Lung (tissue), 12 donors: ENCODE measurements around the gene PPHLN1. TPM values are rescaled to one million over a fixed set of nuclear protein-coding genes. Genes with fewer than 3 reads are reported as not detected.

Experiments used
- ATAC-seq: fragments of 200-7000 bp; cut with Tn5 transposase; one replicate; pipeline ENCODE4 v1.9.1; 2020; ENCODE audit warnings: moderate number of reproducible peaks; ENCODE audit not compliant: insufficient read depth, low FRiP score
- DNase-seq, 3 donors: peaks; one replicate each; pipeline ENCODE4 v3.0.0-alpha.2; 2013 to 2017
- H3K27ac ChIP-seq, 2 donors: one replicate each; pipeline ENCODE4 v1.5.1; 2013; ENCODE audit warnings: mild to moderate bottlenecking in 2 of 2, moderate library complexity in 2 of 2, control low read depth in 1 of 2, inconsistent platforms in 1 of 2, low read depth in 1 of 2, low read length in 1 of 2
- H3K27me3 ChIP-seq, 3 donors: one replicate each; pipeline ENCODE4 v1.5.1; 2013; ENCODE audit warnings: low read length in 2 of 3; ENCODE audit not compliant: control insufficient read depth in 3 of 3, insufficient read depth in 3 of 3
- H3K36me3 ChIP-seq, 4 donors: one replicate each; pipeline ENCODE4 v1.5.1; 2013; ENCODE audit warnings: low read length in 4 of 4, mild to moderate bottlenecking in 1 of 4, moderate library complexity in 1 of 4; ENCODE audit not compliant: control insufficient read depth in 4 of 4, insufficient read depth in 4 of 4
- H3K4me1 ChIP-seq, 5 donors: one replicate each; pipeline ENCODE4 v1.5.1; 2013; ENCODE audit warnings: low read length in 5 of 5, mild to moderate bottlenecking in 2 of 5, moderate library complexity in 1 of 5; ENCODE audit not compliant: control insufficient read depth in 5 of 5, insufficient read depth in 5 of 5
- H3K4me3 ChIP-seq: one replicate; pipeline ENCODE4 v1.5.1; 2013; ENCODE audit warnings: mild to moderate bottlenecking, control low read depth, moderate library complexity
- H3K9ac ChIP-seq, 2 donors: one replicate each; pipeline ENCODE4 v1.5.1; 2013; ENCODE audit warnings: low read length in 2 of 2, control low read depth in 1 of 2; ENCODE audit not compliant: insufficient read depth in 1 of 2
- H3K9me3 ChIP-seq, 4 donors: one replicate each; pipeline ENCODE4 v1.5.1; 2013; ENCODE audit warnings: low read length in 3 of 4, mild to moderate bottlenecking in 1 of 4, moderate library complexity in 1 of 4; ENCODE audit not compliant: control insufficient read depth in 4 of 4, insufficient read depth in 3 of 4
- WGBS, 2 donors: extraction: QIAGEN DNeasy Blood & Tissue Kit; methylation state at CpG; one replicate each; pipeline ENCODE4 v1.1.7; 2013; 5-methylcytosine and 5-hydroxymethylcytosine counted together
- polyA plus RNA-seq, 2 donors: library from polyadenylated mRNA; stranded (reverse); fragments of 200-250 nt; gene quantifications; one replicate each; pipeline ENCODE4 v1.2.1, GENCODE V29; 2013
- total RNA-seq, 2 donors: library from RNA; depleted of rRNA in 1 of 2; stranded (reverse); fragments of >200 nt in 1 of 2; gene quantifications; one replicate each; pipeline ENCODE4 v1.2.1, GENCODE V29; 2014 to 2021
- TF ChIP-seq, protein P1 (sequence below): IDR thresholded peaks from 2 replicates; pipeline ENCODE4 v1.5.1; 2012; ENCODE audit warnings: mild to moderate bottlenecking; ENCODE audit errors: control extremely low read depth, extremely low read depth
- donor health status: control.
- donor health status: control.
- donor health status: Bipolar disorder and iron deficiency.
- donor health status: healthy.
- donor health status: DM: yes; HTN: yes; CAD: no.

PPHLN1 gene
- total and polyA plus RNA-seq, 4 donors = 26.5 to 72.5 (median 34.3) TPM

DNA sequence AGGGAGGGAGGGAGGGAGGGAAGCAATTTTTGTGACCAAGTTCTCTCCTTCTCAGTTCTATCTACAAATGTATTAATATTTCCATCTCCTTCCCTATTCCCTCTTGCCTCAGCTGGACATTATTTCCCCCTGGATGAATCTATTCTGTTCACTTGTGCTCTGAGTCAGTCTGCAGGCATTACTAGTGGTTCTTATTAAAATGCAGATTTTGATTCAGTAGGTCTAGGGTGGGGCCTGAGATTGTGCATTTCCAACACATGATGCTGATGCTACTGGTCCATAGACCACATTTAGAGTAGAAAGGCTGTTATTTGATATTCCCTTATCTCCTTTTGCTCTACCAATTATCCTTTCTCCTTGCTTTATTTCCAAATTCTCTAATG lies 47.8 kb upstream of the PPHLN1 start:
- Histone ChIP-seq H3K27ac (no peak overlapping the region), H3K4me1 (peaks cover 0 to 6% (median 0%) of the 10 kb centered on the region in 5 donors), H3K27me3 (no peaks in the 10 kb centered on the region), H3K9ac (no peak overlapping the region), H3K36me3 (no peaks in the 10 kb centered on the region), H3K9me3 (no peaks in the 10 kb centered on the region), H3K4me3 (no peak overlapping the region)
- DNase-seq (no peak), ATAC-seq (no peak)
- TF ChIP-seq, protein P1, sequence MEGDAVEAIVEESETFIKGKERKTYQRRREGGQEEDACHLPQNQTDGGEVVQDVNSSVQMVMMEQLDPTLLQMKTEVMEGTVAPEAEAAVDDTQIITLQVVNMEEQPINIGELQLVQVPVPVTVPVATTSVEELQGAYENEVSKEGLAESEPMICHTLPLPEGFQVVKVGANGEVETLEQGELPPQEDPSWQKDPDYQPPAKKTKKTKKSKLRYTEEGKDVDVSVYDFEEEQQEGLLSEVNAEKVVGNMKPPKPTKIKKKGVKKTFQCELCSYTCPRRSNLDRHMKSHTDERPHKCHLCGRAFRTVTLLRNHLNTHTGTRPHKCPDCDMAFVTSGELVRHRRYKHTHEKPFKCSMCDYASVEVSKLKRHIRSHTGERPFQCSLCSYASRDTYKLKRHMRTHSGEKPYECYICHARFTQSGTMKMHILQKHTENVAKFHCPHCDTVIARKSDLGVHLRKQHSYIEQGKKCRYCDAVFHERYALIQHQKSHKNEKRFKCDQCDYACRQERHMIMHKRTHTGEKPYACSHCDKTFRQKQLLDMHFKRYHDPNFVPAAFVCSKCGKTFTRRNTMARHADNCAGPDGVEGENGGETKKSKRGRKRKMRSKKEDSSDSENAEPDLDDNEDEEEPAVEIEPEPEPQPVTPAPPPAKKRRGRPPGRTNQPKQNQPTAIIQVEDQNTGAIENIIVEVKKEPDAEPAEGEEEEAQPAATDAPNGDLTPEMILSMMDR = no peak

DNA sequence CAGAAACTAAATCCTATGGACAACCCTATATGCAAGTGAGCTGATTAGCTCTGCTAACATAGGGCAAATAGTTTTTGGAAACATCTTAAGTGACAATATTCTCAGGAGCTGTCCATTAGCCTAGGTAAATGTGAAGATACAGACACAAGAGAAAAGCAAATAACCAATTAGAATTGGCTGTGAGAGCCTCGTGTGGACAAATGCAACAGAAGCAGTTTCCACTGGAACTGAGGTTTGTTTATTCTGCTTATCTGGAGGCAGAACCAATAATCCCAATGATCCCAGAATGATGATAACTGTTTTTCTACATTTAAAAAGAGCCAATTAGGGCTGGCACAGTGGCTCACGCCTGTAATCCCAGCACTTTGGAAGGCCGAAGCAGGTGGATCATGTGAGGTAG lies 44.7 kb upstream of the PPHLN1 start:
- H3K9ac ChIP-seq = no peak overlapping the region
- H3K9me3 ChIP-seq = no peaks in the 10 kb centered on the region
- peaks cover 0 to 6% (median 0%) of the 10 kb centered on the region in 5 donors for H3K4me1 ChIP-seq
- 50 to 58% methylated on average over 3 of the region's 3 CpGs for WGBS, 2 donors
- TF ChIP-seq, protein P1 = no peak
- ATAC-seq (no peak), DNase-seq (no peak)
- H3K27me3 ChIP-seq = no peaks in the 10 kb centered on the region
- H3K4me3 ChIP-seq = no peak overlapping the region
- H3K36me3 ChIP-seq = no peaks in the 10 kb centered on the region
- no peak overlapping the region for H3K27ac ChIP-seq

DNA sequence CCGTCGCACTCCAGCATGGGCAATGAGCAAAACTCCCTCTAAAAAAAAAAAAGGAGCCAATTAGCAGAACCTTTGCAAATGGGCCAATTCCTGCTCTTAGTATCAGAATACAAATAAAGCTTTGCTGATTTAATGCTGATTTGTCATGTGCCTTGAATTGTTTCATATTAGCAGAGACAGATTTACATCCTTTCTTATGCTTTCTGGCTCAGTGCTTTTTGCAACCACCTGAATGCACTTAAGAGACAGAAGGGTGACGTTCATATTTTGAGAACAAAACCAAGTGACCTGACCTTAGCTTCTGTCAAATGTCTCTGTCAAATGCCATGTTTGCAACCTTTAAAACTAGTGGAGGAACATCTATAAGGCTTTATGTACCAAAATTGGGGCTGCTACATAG lies 44.1 kb upstream of the PPHLN1 start:
- TF ChIP-seq, protein P1 = no peak
- no peaks in the 10 kb centered on the region for H3K36me3 ChIP-seq
- H3K27me3 ChIP-seq = no peaks in the 10 kb centered on the region
- H3K4me1 ChIP-seq = peaks cover 0 to 6% (median 0%) of the 10 kb centered on the region in 5 donors
- H3K4me3 ChIP-seq = no peak overlapping the region
- H3K9me3 ChIP-seq = no peaks in the 10 kb centered on the region
- H3K27ac ChIP-seq = no peak overlapping the region
- DNase-seq (no peak), ATAC-seq (no peak)
- no peak overlapping the region for H3K9ac ChIP-seq
- WGBS, 2 donors = 82 to 92% methylated on average over 3 of the region's 3 CpGs

DNA sequence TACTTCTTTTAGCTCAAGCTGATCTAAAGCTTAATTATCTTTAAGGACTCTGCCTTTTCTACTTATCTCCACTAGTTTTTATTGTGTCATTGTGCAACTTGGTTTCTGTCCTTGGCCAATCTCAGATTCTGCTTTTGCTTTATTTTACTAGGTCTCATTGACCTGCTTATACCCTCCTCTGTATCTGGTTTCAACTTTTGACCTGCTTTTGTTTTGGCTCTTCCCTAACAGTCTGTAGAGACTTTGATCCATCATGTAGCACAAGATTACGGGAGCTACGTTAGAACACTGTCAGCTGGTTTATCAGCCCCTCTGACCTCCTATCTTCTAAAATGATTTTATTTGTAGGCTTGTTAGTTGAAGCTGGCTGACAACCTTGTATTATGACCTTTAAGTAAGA lies 43.7 kb upstream of the PPHLN1 start:
- ATAC-seq = no peak
- no peak for DNase-seq
- Histone ChIP-seq H3K36me3 (no peaks in the 10 kb centered on the region), H3K4me3 (no peak overlapping the region), H3K9ac (no peak overlapping the region), H3K9me3 (no peaks in the 10 kb centered on the region), H3K27ac (no peak overlapping the region), H3K27me3 (no peaks in the 10 kb centered on the region), H3K4me1 (peaks cover 0 to 6% (median 0%) of the 10 kb centered on the region in 5 donors)
- 82 to 86% methylated on average over 2 of the region's 2 CpGs for WGBS, 2 donors
- TF ChIP-seq, protein P1 = no peak
